Central memory CD8-positive, alpha-beta T cell (primary cell): Measurements from ENCODE around the gene PITPNC1.
A peak's percentile ranks its signal among the peaks of the same experiment; 100 is the strongest.

Experiments
- ATAC-seq: fragments of 150-1000 bp; cut with Tn5 transposase; replicated peaks from 2 replicates; pipeline ENCODE4 v1.10.0; 2022; ENCODE audit warnings: mild to moderate bottlenecking, moderate FRiP score, moderate number of reproducible peaks; ENCODE audit not compliant: poor library complexity, severe bottlenecking; ENCODE audit errors: extremely low read depth
- DNase-seq, 2 donors: peaks; one replicate each; pipeline ENCODE4 v3.0.0; 2021; ENCODE audit warnings: low spot score in 2 of 2
- H3K27ac Mint-ChIP-seq: one replicate; pipeline ENCODE4 v1.8.0; 2022; ENCODE audit warnings: low read depth, mild to moderate bottlenecking, moderate library complexity, mixed read lengths
- H3K27me3 Mint-ChIP-seq: one replicate; pipeline ENCODE4 v1.8.0; 2022; ENCODE audit warnings: mixed read lengths
- H3K36me3 Mint-ChIP-seq: one replicate; pipeline ENCODE4 v1.8.0; 2022; ENCODE audit warnings: mild to moderate bottlenecking, moderate library complexity, mixed read lengths; ENCODE audit not compliant: insufficient read depth
- H3K4me1 Mint-ChIP-seq: one replicate; pipeline ENCODE4 v1.8.0; 2022; ENCODE audit warnings: mixed read lengths
- H3K4me3 Mint-ChIP-seq: one replicate; pipeline ENCODE4 v1.8.0; 2022; ENCODE audit warnings: mild to moderate bottlenecking, moderate library complexity, mixed read lengths
- H3K9me3 Mint-ChIP-seq: one replicate; pipeline ENCODE4 v1.8.0; 2022; ENCODE audit warnings: mixed read lengths

Gene PITPNC1

DNA sequence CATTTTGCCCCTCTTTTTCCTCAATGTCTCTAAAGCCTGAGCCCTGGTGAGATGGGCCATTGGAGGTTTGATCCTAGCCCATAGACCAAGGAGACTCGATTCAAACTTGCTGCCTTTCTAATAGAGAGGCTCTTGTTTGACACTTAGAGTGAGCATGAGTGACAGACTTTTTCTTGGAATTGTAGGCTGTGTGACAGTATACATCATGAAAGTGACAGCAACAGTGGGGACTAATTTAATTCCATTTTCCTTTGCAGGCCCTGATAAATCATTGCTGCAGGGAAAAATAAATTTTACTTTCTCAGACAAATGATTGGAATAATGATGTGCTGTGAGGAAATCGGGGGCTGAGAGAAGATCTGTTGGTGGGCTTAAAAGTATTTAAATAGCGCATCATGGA is 171.6 kb downstream of the PITPNC1 start:
- Mint-ChIP-seq H3K27ac (peak overlapping the region; percentile 38), H3K36me3 (peaks cover 11% of the 10 kb centered on the region), H3K27me3 (no peaks in the 10 kb centered on the region), H3K9me3 (no peaks in the 10 kb centered on the region), H3K4me1 (peaks cover 44% of the 10 kb centered on the region), H3K4me3 (no peak overlapping the region)
- DNase-seq, result no peak
- no peak for ATAC-seq

DNA sequence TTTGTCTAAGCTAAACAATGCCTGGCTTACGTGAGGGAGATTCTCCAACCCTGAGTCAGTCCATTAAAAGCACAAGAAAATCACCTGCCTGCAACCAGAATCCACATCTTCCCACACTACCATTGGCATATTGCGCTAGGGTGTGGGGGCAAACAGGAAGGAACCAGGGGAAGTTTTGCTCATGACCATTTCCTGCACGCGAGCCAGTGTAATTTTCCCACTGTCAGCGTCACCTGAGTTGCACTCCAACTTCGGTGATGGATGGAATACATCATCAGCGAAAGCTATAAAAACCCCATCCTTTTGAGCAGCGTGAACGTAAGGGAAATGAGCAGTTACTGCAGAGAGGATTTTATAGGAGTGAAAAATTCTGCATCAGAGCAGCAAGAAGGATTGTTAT is 172.7 kb downstream of the PITPNC1 start:
- H3K36me3 Mint-ChIP-seq, result peaks cover 16% of the 10 kb centered on the region
- H3K4me3 Mint-ChIP-seq, result no peak overlapping the region
- ATAC-seq, result no peak
- no peaks in the 10 kb centered on the region for H3K27me3 Mint-ChIP-seq
- H3K4me1 Mint-ChIP-seq, result peaks cover 44% of the 10 kb centered on the region
- H3K9me3 Mint-ChIP-seq, result no peaks in the 10 kb centered on the region
- no peak overlapping the region for H3K27ac Mint-ChIP-seq
- no peak for DNase-seq

DNA sequence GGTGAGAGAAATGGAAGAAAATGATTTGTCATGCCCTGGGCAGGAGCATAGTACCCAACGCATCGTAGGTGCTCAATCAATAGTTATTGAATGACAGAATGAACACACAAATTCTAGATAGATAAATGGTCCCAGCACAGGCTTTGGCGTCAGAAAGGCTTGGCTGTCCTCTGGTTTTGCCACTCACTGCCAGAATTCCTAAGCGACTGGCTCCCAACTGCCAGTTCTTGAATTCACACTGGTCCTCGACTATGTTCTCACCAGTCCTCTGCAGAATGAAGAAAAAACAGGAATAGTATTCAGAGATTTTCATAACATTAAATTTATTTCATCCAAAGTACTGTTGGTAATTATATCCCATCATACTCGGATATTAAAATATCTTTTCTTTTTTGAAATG is 177.6 kb downstream of the PITPNC1 start:
- ATAC-seq (no peak), DNase-seq (no peak)
- H3K27me3 Mint-ChIP-seq, result no peaks in the 10 kb centered on the region
- H3K9me3 Mint-ChIP-seq, result peaks cover 12% of the 10 kb centered on the region
- H3K27ac Mint-ChIP-seq, result no peak overlapping the region
- H3K36me3 Mint-ChIP-seq, result peaks cover 24% of the 10 kb centered on the region
- H3K4me3 Mint-ChIP-seq, result no peak overlapping the region
- peaks cover 30% of the 10 kb centered on the region for H3K4me1 Mint-ChIP-seq

DNA sequence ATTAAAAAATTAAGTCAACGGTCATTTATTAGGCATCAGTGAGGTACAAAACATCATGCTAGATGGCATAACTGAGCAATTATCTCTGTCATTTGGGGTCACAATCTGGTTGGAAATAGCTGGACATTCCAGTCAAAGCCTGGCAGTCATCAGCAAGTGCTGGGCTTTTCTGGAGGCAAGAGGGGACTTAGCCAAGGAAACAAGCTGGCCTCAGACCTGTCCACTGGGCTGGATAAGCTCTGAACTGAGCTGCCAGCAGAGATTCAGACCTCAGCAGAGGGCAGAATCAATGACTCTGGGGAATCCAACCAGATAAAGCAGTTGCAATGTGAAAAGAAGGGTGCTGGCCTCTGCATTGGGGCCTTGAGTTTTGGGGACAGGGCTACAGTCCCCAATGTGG is 178.8 kb downstream of the PITPNC1 start:
- Mint-ChIP-seq H3K27ac (peak overlapping the region; percentile 56), H3K4me1 (peaks cover 24% of the 10 kb centered on the region), H3K9me3 (peaks cover 12% of the 10 kb centered on the region), H3K27me3 (no peaks in the 10 kb centered on the region), H3K36me3 (peaks cover 28% of the 10 kb centered on the region), H3K4me3 (no peak overlapping the region)
- no peak for DNase-seq
- ATAC-seq, result no peak

DNA sequence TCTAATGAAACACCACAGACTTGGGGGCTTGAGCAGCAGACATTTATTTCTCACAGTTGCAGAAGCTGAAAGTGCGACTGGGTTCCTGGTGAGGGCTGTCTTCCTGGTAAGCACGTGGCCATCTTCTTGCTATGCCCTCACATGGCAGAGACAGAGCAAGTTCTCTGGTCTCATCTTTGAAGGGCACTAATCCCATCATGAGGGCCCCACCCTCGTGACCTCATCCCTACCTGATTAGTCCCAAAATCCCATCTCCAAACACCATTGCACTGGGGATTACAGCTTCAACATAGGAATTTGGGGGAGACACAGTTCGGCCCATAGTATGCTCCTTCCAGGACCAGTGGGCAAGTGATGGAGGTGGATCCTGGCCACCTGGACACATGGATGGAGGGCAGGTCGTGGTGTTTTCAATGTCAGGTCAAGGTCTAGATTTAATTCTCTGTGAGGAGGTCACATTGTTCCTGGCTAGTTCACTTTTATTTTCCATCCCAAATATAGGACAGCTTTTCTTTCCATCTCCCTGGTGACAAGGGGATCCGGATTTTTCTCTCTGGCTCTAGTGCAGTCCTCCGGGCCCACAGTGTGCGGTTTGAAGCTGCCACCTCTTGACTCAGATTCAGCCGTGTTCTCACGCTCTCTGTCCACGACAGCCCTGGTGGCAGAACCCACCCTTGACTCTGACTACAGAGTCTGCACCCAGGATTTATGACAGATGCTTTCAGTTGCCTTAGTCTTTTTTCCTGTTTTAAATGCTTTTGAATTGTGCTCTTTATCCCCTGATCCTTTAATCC is 180.2 kb downstream of the PITPNC1 start:
- Mint-ChIP-seq H3K36me3 (peaks cover 33% of the 10 kb centered on the region), H3K4me3 (no peak overlapping the region), H3K27me3 (no peaks in the 10 kb centered on the region), H3K27ac (peak overlapping the region; percentile 37), H3K9me3 (peaks cover 12% of the 10 kb centered on the region), H3K4me1 (peaks cover 22% of the 10 kb centered on the region)
- DNase-seq (no peak), ATAC-seq (no peak)

DNA sequence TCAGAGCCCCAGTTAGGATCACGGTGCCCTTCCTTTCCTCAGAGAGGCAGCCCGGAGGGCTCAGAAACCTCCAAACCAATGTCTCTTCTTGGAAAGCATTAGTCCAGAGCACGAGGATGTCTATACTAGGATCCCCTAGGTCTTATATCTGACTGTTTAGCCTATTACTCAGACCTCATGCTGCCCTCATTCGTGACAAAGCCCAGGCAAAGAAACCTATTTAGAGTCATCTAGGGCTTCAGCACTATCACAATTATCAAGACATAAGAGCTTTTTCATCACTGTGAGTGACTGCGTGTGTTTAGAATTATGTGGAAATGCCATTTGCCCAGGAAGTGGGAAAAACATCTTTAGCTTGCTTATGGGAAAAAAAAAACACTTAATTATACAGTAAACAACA is 180.8 kb downstream of the PITPNC1 start:
- DNase-seq, result no peak
- Mint-ChIP-seq H3K27ac (peak overlapping the region; percentile 37), H3K36me3 (peaks cover 32% of the 10 kb centered on the region), H3K4me3 (no peak overlapping the region), H3K9me3 (peaks cover 12% of the 10 kb centered on the region), H3K27me3 (no peaks in the 10 kb centered on the region), H3K4me1 (peaks cover 25% of the 10 kb centered on the region)
- no peak for ATAC-seq

DNA sequence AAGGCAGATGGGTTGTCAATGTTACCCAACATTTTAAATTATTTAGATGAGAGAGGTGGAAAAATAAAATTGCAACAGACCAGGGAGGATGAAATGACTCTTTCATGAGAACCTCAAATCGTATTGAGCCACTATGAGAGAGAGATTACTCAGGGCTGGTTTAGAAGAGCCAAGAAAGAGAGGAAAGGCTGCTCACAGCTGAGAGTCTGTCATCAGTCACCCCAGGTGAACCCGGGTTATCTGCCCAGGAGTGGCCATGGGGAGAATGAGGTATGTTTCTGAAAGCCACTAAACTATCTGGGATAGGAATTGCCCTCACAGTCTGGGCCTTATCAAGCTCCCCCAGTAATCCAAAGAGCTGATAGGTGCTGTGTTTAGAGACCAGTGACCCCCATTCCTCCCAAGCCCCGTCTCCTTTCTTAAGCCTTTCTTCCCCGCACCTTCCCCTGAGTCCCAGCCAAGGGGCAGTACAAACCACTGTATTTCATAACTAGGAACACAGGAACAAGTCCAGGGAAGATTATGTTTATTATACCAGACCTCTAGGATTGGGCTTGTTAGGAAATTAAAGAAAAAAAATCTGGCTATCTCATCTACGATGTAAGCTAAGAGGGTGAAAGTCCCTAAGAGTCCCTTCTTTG is 181.8 kb downstream of the PITPNC1 start:
- Mint-ChIP-seq H3K9me3 (peaks cover 12% of the 10 kb centered on the region), H3K36me3 (peaks cover 25% of the 10 kb centered on the region), H3K4me3 (no peak overlapping the region), H3K4me1 (peaks cover 22% of the 10 kb centered on the region), H3K27me3 (no peaks in the 10 kb centered on the region), H3K27ac (peak overlapping the region; percentile 37)
- DNase-seq (no peak), ATAC-seq (no peak)

DNA sequence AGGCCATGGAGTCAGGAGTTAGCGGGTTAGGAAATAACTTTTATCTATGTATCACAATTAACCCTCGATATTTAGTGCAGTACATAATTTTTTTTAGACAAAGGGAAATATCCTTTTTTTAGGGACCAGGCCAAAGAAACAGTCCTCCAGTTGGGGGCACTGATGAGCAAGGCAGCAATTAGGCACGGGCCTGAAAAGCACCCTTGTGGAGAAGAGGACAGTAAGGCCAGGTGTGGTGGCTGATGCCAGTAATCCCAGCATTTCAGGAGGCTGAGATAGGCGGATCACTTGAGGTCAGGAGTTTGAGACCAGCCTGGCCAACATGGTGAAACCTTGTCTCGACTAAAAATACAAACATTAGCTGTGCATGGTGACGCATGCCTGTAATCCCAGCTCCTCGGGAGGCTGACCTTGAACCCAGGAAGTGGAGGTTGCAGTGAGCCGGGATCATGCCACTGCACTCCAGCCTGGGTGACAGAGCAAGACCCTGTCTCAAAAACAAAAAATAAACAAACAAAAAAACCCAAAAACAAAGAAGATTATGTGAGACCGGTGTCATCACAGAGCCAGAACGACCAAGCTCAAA is 182.4 kb downstream of the PITPNC1 start:
- no peak for ATAC-seq
- H3K27me3 Mint-ChIP-seq, result no peaks in the 10 kb centered on the region
- peaks cover 12% of the 10 kb centered on the region for H3K9me3 Mint-ChIP-seq
- DNase-seq, result no peak
- no peak overlapping the region for H3K27ac Mint-ChIP-seq
- no peak overlapping the region for H3K4me3 Mint-ChIP-seq
- H3K36me3 Mint-ChIP-seq, result peaks cover 24% of the 10 kb centered on the region
- peaks cover 22% of the 10 kb centered on the region for H3K4me1 Mint-ChIP-seq

DNA sequence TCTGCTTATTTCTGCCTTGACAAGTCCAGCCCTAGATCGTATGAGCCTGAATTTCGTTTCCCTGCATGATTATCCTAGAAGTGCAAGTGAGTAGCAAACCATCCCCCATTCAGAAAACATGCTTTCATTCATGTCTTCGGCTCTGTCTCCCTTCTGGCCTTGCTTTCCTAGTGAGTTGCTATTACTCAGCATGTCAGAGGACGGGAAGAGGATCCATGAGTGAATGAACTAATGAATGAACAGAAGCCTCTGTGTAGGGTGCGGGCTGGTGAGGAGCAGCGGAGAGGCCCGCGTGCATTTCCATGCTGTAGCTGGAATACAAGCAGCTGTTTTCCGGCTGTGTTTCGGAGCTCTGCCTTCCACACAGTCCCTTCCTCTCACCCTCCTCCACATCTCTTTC is 184.9 kb downstream of the PITPNC1 start:
- Mint-ChIP-seq H3K4me3 (no peak overlapping the region), H3K4me1 (peaks cover 18% of the 10 kb centered on the region), H3K9me3 (no peaks in the 10 kb centered on the region), H3K27me3 (no peaks in the 10 kb centered on the region), H3K27ac (peak overlapping the region; percentile 12), H3K36me3 (peaks cover 21% of the 10 kb centered on the region)
- DNase-seq (no peak), ATAC-seq (no peak)

DNA sequence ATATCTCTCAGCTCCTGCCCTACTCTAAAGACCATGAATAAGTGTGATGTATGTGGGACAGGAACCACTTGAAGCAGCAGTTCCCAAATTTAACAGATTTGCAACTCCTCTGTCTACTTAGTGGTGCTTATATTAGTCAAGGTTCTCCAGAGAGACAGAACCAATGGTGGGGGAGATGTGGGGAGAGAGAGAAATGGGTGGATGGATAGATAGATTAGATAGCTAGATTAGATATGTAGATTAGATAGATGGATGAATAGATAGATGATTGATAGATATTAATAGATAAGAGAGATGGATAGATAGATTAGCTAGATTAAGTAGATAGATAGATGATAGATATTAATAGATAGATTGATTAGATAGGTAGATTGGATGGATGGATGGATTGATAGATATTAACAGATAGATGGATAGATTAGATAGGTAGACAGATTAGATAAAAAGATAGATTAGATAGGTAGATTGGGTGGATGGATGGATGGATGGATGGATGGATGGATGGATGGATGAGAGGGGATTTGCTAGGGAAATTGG is 186.7 kb downstream of the PITPNC1 start:
- ATAC-seq, result no peak
- no peaks in the 10 kb centered on the region for H3K9me3 Mint-ChIP-seq
- H3K27me3 Mint-ChIP-seq, result no peaks in the 10 kb centered on the region
- no peak for DNase-seq
- peaks cover 17% of the 10 kb centered on the region for H3K4me1 Mint-ChIP-seq
- peak overlapping the region; percentile 3 for H3K27ac Mint-ChIP-seq
- H3K4me3 Mint-ChIP-seq, result no peak overlapping the region
- H3K36me3 Mint-ChIP-seq, result peaks cover 22% of the 10 kb centered on the region

DNA sequence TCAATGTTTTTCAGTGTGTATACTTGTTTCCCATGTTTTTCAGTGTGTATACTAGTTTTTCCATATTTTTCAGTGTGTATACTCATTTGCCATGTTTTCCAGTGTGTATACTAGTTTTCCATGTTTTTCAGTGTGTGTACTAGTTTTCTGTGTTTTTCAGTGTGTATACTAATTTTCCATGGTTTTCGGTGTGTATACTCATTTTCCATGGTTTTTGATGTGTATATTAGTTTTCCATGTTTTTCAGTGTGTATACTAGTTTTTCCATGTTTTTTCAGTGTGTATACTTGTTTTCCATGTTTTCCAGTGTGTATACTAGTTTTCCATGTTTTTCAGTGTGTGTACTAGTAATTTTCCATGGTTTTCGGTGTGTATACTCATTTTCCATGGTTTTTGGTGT is 188.0 kb downstream of the PITPNC1 start:
- Mint-ChIP-seq H3K4me3 (no peak overlapping the region), H3K27me3 (no peaks in the 10 kb centered on the region), H3K9me3 (no peaks in the 10 kb centered on the region), H3K4me1 (peaks cover 28% of the 10 kb centered on the region), H3K27ac (no peak overlapping the region), H3K36me3 (peaks cover 24% of the 10 kb centered on the region)
- no peak for ATAC-seq
- no peak for DNase-seq

DNA sequence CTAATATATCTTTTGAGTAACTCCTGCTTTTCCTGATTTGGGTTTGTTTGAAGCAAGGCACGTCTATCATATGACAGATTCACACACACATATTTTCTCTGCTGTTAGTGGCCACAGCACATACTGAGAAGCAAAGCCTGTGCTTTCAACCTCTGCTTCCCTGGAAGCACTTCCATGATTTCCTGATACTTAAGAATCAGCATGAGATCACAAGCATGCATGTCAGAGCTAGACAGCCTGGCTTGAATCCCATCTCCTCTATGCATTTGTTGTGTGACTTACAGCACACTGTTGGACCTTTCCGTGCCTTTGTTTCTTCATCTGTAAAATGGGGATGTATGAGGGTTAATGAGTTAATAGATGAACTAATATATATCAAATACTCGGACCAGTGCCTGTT is 189.6 kb downstream of the PITPNC1 start:
- Mint-ChIP-seq H3K36me3 (peaks cover 28% of the 10 kb centered on the region), H3K4me3 (no peak overlapping the region), H3K27ac (no peak overlapping the region), H3K4me1 (peaks cover 30% of the 10 kb centered on the region), H3K9me3 (no peaks in the 10 kb centered on the region), H3K27me3 (no peaks in the 10 kb centered on the region)
- DNase-seq, result no peak
- no peak for ATAC-seq

DNA sequence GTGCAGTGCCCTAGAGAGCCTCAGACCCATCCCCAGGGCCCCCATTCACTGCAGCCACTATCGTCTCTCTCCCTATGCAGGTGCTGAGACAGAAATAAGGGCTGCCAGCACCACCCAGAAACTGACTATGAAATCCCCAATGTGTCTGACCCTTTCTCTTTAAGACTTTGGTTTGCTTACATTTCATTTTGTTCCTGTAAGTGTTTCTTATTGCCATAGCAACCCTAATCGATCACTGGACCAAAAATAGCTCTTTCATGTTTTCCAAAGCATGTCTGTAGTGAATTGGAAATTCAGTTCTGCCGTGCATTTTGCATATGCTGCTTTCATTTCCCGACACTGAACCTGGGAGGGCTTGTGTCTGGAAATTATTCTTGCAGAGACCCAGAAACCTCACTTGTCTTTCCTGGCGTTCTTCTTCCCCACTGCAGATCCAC is 192.0 kb downstream of the PITPNC1 start:
- Mint-ChIP-seq H3K27me3 (no peaks in the 10 kb centered on the region), H3K27ac (peak overlapping the region; percentile 79), H3K36me3 (peaks cover 27% of the 10 kb centered on the region), H3K4me3 (no peak overlapping the region), H3K4me1 (peaks cover 43% of the 10 kb centered on the region), H3K9me3 (no peaks in the 10 kb centered on the region)
- no peak for ATAC-seq
- DNase-seq, result no peak
